NCI-H1105 treated with DMSO at 0.1 percent for 48 hours (cell line): ENCODE data around the gene GAST.

ENCODE experiments used
- DNase-seq: peaks from one replicate; lab custom pipeline; 2025; lab: John Stamatoyannopoulos, UW

GAST gene

DNA sequence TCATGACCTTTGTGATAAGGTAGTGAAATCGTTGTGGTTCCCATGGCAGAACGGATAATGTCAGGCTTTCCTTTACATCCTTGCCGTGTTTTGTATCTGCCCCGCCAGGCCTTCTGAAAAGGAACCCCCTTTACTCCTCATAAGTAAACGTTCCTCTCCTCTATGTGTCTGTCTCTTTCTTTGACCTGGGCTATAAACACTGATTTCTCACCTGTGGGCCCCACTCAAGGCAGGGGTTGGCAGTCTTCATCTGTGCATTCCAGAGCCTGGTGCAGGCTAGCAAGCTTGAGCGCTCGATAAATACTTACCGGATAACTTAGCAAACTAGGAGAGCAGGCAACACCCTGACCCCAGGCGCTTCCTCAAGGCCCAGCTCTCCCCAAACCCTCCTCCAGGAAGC lies 29.6 kb downstream of the GAST start:
- DNase-seq: no peak

DNA sequence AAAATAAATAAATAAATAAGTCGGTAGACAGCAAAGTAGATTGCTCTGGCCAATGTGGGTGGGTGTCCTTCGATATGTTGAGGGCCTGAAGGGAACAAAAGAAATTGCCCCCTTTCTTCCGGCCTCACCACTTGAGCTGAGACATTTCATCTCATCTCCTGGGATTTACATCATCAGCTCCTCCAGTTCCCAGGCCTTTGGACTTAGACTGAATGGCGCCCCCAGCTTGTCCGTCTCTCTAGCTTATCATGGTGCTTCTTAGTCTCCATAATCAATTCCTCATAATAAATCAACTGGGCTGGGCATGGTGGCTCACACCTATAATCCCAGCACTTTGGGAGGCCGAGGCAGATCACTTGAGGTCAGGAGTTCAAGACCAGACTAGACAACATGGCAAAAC lies 36.1 kb downstream of the GAST start:
- DNase-seq: no peak

DNA sequence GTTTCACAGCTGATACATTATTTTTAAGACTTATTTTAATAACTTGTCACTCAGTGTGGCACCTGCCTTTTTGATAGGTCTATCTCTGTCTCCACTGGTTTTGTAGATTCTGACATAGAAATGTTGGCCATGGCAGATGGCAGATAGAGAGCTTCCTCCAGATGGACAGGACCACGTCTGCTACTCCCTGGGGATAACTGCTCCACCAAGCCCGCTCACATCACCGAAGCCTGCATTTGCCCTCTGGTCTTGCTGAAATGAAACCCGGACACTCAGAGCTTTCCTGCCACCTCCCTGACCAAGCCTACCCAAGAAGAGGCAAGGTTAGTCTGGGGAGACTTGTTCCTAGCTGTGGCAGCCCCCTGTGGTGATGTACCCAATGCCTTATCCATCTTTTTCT lies 38.7 kb downstream of the GAST start:
- DNase-seq: no peak

DNA sequence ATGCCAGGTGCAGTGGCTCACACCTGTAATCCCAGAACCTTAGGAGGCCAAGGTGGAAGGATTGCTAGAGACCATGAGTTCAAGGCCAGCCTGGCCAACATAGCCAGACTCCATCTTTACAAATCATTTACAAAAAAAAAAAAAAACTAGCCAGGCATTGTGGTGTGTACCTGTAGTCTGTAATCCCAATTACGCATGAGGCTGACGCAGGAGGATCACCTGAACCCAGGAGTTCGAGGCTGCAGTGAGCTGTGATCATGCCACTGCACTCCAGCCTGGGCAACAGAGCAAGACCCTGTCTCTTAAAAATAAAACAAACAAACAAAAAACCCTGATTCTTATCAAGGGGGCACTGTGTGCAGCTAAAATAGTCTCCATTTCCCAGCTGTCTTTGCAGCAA lies 39.2 kb downstream of the GAST start:
- DNase-seq: no peak

DNA sequence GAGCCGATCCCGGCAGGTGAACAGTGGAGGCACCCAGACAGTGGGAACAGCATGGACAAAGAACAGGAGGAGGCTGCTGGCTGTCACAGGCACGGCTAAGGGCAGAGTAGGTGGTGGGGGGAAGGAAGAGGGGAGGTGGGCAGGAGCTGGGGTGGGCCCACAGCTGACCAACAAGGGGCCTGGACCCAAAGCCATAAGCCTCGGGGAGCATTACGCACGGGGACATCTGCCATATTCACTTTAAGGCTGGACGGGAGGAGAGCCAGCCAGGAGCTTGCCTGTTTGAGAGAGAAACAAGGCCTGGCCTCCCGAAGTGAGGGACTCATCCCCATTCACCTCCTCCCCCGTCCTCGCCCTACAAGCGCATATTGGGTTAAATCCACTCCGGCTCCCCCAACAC lies 41.9 kb downstream of the GAST start:
- DNase-seq: no peak

DNA sequence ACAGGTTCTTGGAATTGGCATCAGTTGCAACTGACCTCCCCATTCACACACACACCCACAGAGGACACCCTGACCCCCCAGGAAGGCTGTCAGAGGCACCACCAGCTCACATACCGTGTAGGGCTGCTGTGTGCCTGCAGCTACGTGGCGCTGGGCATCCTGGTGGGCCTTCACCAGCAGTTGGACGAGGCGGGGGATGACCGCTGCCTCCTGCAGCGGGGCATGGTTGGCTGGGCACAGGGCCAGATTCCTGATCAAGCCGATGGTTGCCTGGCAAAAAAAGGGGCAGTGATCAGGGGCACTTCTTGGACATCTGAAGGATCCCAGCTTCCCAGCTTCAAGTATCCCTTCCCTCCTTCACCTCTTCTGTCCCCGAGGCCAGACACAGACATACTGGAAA lies 46.5 kb downstream of the GAST start:
- DNase-seq: no peak

DNA sequence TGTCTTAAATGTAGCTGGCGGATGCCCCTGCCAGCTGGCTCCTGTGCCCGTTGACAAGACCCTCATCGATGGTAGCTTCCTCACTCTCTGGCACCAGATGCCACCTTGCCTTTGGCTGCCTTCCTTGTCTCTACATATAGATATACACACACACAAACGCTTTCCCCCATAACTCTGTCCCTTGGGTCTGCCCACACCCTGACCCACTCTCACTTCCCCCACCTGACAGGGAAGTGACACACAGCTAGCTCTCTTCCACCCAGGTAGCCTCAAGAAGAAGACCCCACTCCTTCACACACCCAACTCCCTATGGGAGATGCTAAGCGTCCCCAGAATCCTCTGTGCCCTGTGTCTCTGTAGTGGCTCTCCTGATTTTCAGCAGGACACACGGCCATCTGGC lies 48.7 kb downstream of the GAST start:
- no peak for DNase-seq

DNA sequence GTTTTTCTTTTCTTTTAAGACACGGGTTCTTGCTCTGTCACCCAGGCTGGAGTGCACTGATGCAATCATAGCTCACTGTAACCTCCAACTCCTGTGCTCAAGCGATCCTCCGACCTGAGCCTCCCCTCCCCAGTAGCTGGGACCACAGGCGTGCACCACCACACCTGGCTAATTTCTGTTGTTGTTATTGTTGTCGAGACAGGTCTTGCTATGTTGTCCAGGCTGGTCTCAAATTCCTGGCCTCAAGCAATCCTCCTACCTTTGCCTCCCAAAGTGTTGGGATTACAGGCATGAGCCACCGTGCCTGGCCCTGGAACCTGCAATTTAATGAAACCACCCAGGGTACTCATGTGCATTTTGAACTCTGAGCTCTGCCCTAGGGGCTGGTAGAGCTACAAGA lies 50.3 kb downstream of the GAST start:
- no peak for DNase-seq

DNA sequence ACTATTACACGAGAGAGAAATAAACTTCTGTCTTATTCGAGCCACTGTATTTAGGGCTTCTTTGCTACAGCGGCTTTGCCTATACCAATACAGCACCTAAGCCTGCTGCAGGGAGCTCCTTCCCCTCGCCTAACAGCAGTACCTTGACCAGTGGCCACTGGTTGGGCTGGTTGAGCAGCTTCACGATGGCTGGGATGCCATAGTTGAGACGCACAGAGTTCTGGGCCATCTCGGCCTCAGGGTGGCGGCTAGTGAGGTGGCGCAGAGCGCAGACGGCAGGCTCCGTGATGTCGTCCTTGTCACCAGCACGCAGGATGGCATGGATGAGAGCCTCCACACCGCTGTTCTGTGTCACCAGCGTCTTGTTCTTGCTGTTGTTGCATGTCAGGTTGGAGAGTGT lies 50.7 kb downstream of the GAST start:
- no peak for DNase-seq

DNA sequence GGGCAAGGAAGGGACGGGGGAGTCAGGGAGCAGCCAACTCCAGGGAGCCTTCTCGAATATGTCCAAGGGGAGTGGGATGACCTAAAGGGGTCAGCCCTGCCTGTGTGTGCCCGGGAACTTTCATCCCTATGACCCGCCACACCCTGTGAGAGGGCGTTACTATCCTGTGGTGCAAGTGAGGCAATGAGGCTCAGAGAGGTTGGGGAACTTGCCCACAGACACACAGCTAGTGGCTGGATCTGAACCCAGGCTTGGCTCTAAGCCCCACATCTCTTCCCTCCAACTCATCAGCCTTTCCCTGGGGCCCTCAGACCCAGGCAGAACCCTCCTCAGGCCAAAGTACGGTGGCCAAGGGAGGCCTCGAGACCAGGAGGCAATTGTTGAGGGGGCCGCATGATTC lies 51.2 kb downstream of the GAST start:
- no peak for DNase-seq
